Osteocyte (in vitro differentiated cells): ENCODE measurements around the gene FFAR1. TPM values are rescaled to one million over a fixed set of nuclear protein-coding genes. Genes with fewer than 3 reads are reported as not detected.

Source experiments
- DNase-seq: peaks from one replicate; pipeline ENCODE4 v3.0.0; 2021; ENCODE audit warnings: mixed read lengths; ENCODE audit not compliant: unreplicated experiment; ENCODE audit errors: extremely low spot score
- H3K27ac Mint-ChIP-seq: one replicate; pipeline ENCODE4 v1.8.0; 2021; ENCODE audit warnings: mild to moderate bottlenecking, mixed read lengths; ENCODE audit not compliant: unreplicated experiment
- H3K27me3 Mint-ChIP-seq: one replicate; pipeline ENCODE4 v1.8.0; 2021; ENCODE audit warnings: mixed read lengths; ENCODE audit not compliant: unreplicated experiment
- H3K36me3 Mint-ChIP-seq: one replicate; pipeline ENCODE4 v1.8.0; 2021; ENCODE audit warnings: mixed read lengths; ENCODE audit not compliant: unreplicated experiment
- H3K4me1 Mint-ChIP-seq: one replicate; pipeline ENCODE4 v1.8.0; 2021; ENCODE audit warnings: mixed read lengths; ENCODE audit not compliant: unreplicated experiment
- H3K4me3 Mint-ChIP-seq: one replicate; pipeline ENCODE4 v1.8.0; 2021; ENCODE audit warnings: mild to moderate bottlenecking, moderate library complexity, mixed read lengths; ENCODE audit not compliant: unreplicated experiment
- H3K9me3 Mint-ChIP-seq: one replicate; pipeline ENCODE4 v1.8.0; 2021; ENCODE audit warnings: mixed read lengths; ENCODE audit not compliant: unreplicated experiment
- CTCF ChIP-seq: fragments of 200-600 bp; sonication (generic); IDR thresholded peaks from 2 replicates; pipeline ENCODE4 v1.5.0; 2021; ENCODE audit warnings: antibody characterized with exemption, mild to moderate bottlenecking, moderate library complexity
- total RNA-seq: library from RNA; stranded (reverse); gene quantifications from 2 replicates; pipeline ENCODE4 v1.2.1, GENCODE V29; 2021

FFAR1 gene
- total RNA-seq, 1 donor from 2014 or later = not detected

- Mint-ChIP-seq H3K9me3 (no peaks in the 10 kb centered on the region), H3K4me1 (no peaks in the 10 kb centered on the region), H3K27me3 (peaks cover 13% of the 10 kb centered on the region), H3K27ac (no peak overlapping the region), H3K4me3 (no peak overlapping the region), H3K36me3 (no peaks in the 10 kb centered on the region)
- no peak for TF ChIP-seq CTCF
- no peak for DNase-seq
Observed at GRCh38 chr19:35337097-35337983, 10.4 kb upstream of the FFAR1 start.

- H3K27me3 Mint-ChIP-seq = peaks cover 13% of the 10 kb centered on the region
- no peak overlapping the region for H3K4me3 Mint-ChIP-seq
- TF ChIP-seq CTCF = no peak
- no peak overlapping the region for H3K27ac Mint-ChIP-seq
- H3K36me3 Mint-ChIP-seq = no peaks in the 10 kb centered on the region
- H3K4me1 Mint-ChIP-seq = no peaks in the 10 kb centered on the region
- no peaks in the 10 kb centered on the region for H3K9me3 Mint-ChIP-seq
- DNase-seq = no peak
Observed at GRCh38 chr19:35337984-35338296, 9.8 kb upstream of the FFAR1 start.

- Mint-ChIP-seq H3K27ac (no peak overlapping the region), H3K36me3 (no peaks in the 10 kb centered on the region), H3K4me1 (no peaks in the 10 kb centered on the region), H3K4me3 (no peak overlapping the region), H3K9me3 (no peaks in the 10 kb centered on the region), H3K27me3 (peaks cover 5% of the 10 kb centered on the region)
- TF ChIP-seq CTCF = no peak
- no peak for DNase-seq
Observed at GRCh38 chr19:35340431-35340830, 7.3 kb upstream of the FFAR1 start.

- H3K4me3 Mint-ChIP-seq = no peak overlapping the region
- TF ChIP-seq CTCF = no peak
- no peak for DNase-seq
Observed at GRCh38 chr19:35341006-35341405, 6.7 kb upstream of the FFAR1 start.

GRCh38 chr19:35341565-35342225 is 6.0 kb upstream of the FFAR1 start:
- H3K4me1 Mint-ChIP-seq = no peaks in the 10 kb centered on the region
- DNase-seq = no peak
- H3K27ac Mint-ChIP-seq = no peak overlapping the region
- no peaks in the 10 kb centered on the region for H3K9me3 Mint-ChIP-seq
- no peak overlapping the region for H3K4me3 Mint-ChIP-seq
- no peak for TF ChIP-seq CTCF
- peaks cover 3% of the 10 kb centered on the region for H3K27me3 Mint-ChIP-seq
- no peaks in the 10 kb centered on the region for H3K36me3 Mint-ChIP-seq

More at GRCh38 chr19:35341006-35341405, 6.7 kb upstream of the FFAR1 start:
- Mint-ChIP-seq H3K4me1 (no peaks in the 10 kb centered on the region), H3K9me3 (no peaks in the 10 kb centered on the region), H3K27ac (no peak overlapping the region), H3K27me3 (peaks cover 4% of the 10 kb centered on the region), H3K36me3 (no peaks in the 10 kb centered on the region)
